HG03066 (cell line): Measurements from ENCODE around the gene SDHAF4.
A peak's percentile ranks its signal among the peaks of the same experiment; 100 is the strongest.
"Not testable (repeated sequence)": the region's sequence is repeated elsewhere in the genome, so short reads cannot be mapped to it uniquely, and the experiment has no call there.

Experiments
- ATAC-seq: cut with Tn5 transposase; IDR thresholded peaks from one replicate; pipeline ENCODE4 v1.9.1; 2021; ENCODE audit warnings: low read depth; ENCODE audit not compliant: unreplicated experiment

The SDHAF4 gene

GRCh38 chr6:70566751-70567382 is at the start of gene SDHAF4:
TSS of gene SDHAF4 (plus strand) at chr6:70566930. CDS start at chr6:70566941, 11 bp downstream.
- ATAC-seq, result peak; percentile 99

GRCh38 chr6:70518723-70519122 is 48.0 kb upstream of the SDHAF4 start:
- ATAC-seq, result no peak

DNA sequence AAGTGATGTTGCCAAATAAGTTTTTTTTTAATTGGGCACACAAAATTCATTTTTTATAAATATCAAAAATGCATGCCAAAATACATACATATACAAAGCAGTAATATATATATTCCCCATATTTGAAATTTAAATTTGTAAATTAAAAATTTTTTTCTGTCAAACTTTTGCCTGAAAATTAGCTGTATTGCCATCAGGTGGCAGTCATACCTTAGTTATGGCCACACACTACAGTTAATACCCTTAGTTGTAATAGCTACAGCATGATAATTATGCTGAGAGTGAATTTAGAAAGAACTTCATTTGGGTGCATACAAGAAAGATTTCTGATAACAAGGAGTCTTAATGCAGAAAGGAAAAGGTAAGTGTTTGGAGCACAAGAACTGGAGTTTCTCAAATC is 46.2 kb upstream of the SDHAF4 start:
- ATAC-seq, result no peak

- ATAC-seq, result no peak
These were observed 41.9 kb upstream of the SDHAF4 start for GRCh38 chr6:70524721-70525286.

GRCh38 chr6:70527071-70527737 is 39.5 kb upstream of the SDHAF4 start:
- no peak for ATAC-seq

DNA sequence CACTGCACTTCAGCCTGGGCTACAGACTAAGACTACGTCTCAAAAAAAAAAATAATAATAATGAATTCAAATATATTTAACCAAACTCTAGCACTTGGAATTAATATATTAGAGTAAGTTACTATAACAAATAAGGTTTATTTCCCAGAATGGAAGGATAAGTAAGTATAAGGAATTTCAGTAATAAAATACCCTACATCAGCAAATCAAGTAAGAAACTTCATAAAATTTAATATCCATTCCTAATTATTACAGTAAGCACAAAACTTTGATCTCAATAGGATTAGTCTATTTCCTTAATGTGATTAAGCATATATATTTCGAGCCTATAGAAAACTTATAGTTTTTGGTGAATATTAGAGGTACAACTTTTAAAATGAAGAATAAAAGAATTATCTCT is 36.7 kb upstream of the SDHAF4 start:
- no peak for ATAC-seq

- ATAC-seq, result no peak
These were observed 35.6 kb upstream of the SDHAF4 start for GRCh38 chr6:70531133-70531532.

DNA sequence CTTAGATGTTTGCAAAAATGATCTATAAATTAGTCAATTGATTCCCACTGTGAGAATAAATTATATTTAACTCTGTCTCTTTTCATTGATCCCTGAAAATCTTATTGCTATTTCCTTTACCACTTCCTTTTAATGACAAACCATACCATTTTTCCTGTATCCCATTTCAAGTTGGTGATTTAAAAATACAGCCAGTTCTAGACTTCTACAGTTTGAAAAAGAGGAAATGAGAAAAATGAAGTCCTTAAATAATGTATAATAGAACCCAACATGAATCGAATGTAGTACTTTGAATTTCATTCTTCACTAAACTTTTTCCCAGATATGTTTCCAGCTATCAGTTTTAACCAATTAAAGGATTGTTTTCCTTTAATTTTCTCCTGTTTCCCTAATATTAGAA is 29.5 kb upstream of the SDHAF4 start:
- no peak for ATAC-seq

- ATAC-seq, result peak; percentile 81
These were observed 28.4 kb upstream of the SDHAF4 start for GRCh38 chr6:70538376-70538775.

- no peak for ATAC-seq
These were observed 19.4 kb upstream of the SDHAF4 start for GRCh38 chr6:70547313-70547712.

GRCh38 chr6:70547905-70548304 is 18.8 kb upstream of the SDHAF4 start:
- no peak for ATAC-seq

GRCh38 chr6:70549327-70549726 is 17.4 kb upstream of the SDHAF4 start:
- no peak for ATAC-seq

DNA sequence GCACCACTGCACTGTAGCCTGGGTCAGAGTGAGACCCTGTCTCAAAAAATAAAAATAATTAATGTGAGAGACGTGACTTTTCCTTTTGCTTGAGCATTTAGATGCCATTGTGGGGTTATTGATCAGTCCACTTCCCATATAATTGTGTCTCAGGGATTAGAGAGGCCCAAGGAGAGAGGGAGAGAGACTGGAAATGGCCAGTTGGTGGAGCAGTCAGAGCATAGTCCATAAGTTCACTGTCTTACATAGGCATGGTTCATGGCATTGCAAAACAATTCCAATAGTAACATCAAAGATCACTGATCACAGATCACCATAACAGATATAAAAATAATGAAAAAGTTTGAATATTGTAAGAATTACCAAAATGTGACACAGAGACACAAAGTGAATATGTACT is 15.2 kb upstream of the SDHAF4 start:
- ATAC-seq, result no peak

DNA sequence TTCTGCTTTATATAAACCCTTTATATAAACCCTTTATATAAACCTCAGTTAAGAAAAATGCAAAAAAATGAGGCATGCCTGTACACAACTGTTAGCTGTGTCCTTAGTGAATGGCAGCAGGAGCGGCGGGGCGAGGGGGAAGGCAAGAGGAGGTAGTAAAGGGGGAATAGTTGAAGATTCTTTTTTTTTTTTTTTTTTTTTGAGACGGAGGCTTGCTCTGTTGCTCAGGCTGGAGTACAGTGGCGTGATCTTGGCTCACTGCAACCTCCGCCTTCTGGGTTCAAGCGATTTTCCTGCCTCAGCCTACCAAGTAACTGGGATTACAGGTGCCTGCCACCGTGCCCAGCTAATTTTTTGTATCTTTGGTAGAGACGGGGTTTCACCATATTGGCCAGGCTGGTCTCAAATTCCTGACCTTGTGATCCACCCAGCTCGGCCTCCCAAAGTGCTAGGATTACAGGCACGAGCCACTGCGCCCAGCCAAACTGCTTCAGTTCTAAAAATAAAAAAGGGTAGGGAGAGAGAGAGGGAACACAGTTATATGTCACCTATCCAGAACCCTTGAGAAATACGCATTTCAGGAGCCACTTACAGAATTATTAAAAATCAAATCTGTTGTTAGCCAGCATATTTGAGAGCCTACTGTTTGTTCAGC is 14.3 kb upstream of the SDHAF4 start:
- not testable (repeated sequence) for ATAC-seq

- ATAC-seq, result no peak
These were observed 13.8 kb upstream of the SDHAF4 start for GRCh38 chr6:70552974-70553373.

GRCh38 chr6:70557998-70558397 is 8.7 kb upstream of the SDHAF4 start:
- ATAC-seq, result no peak

- ATAC-seq, result not testable (repeated sequence)
These were observed 4.3 kb upstream of the SDHAF4 start for GRCh38 chr6:70562401-70562800.

GRCh38 chr6:70563530-70563929 is 3.2 kb upstream of the SDHAF4 start:
- no peak for ATAC-seq

- no peak for ATAC-seq
These were observed 7.9 kb downstream of the SDHAF4 start for GRCh38 chr6:70574643-70575042.

DNA sequence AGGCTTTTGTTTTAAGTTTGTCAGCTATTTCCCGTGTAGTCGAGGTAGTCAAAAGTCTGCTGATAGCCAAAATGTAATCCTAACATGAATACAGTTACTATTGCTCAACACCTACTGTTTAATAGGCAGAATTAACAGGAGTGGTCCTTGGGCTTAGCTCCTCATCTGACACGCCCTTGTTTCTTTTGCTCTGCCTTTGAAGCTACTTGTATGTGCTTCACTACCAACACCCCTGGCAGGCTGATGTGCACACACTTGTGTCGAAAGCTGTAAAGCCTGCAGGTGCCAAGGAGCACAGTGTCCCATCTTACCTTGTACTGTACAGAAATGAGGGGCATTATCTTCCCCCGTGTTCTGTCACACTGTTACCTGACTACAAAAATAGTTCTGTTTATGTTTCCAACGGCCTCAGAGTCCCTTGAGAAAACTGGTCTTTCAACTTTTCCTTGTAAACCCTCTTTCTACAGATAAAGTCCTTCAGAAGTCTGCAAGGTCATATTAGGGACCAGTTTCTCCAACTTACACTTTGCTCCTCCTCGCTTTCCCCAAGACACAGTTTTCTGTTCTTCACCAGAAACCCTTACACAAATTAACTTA is 9.3 kb downstream of the SDHAF4 start:
- ATAC-seq, result no peak

GRCh38 chr6:70586114-70586513 is 19.4 kb downstream of the SDHAF4 start:
- peak; percentile 98 for ATAC-seq
